CD14-positive monocyte (primary cell): ENCODE data around the gene TMEM101. TPM values are rescaled to one million over a fixed set of nuclear protein-coding genes. Genes with fewer than 3 reads are reported as not detected.
A peak's percentile ranks its signal among the peaks of the same experiment; 100 is the strongest.

Source experiments
- DNase-seq, 3 donors: peaks; one replicate each; pipeline ENCODE4 v3.0.0-alpha.2; 2011 to 2022
- H2AFZ ChIP-seq: 2 replicates; pipeline ENCODE4 v1.6.0; 2012; ENCODE audit warnings: mild to moderate bottlenecking, low read depth, low read length, inconsistent platforms; ENCODE audit not compliant: insufficient read depth, poor library complexity, severe bottlenecking
- H3K27ac ChIP-seq, 2 donors: 1 replicate in 1 of 2; 2 replicates in 1 of 2; pipeline ENCODE4 v1.5.1; 2012 to 2013; ENCODE audit warnings: low read length in 2 of 2, control low read depth in 1 of 2, inconsistent platforms in 1 of 2, low read depth in 1 of 2, mild to moderate bottlenecking in 1 of 2
- H3K27me3 ChIP-seq, 2 donors: one replicate each; pipeline versions ENCODE4 v1.6.0 to v1.6.1; 2011 to 2013; ENCODE audit warnings: low read length in 2 of 2; ENCODE audit not compliant: control insufficient read depth in 2 of 2, insufficient read depth in 2 of 2
- H3K36me3 ChIP-seq, 2 donors: replicated peaks in 1 of 2; 1 replicate in 1 of 2; 2 replicates in 1 of 2; pipeline versions ENCODE4 v1.5.1 to v1.6.1; 2012 to 2013; ENCODE audit warnings: low read length in 2 of 2, control low read depth in 1 of 2, inconsistent platforms in 1 of 2, mild to moderate bottlenecking in 1 of 2; ENCODE audit not compliant: insufficient read depth in 2 of 2, control insufficient read depth in 1 of 2
- H3K4me1 ChIP-seq, 2 donors: 1 replicate in 1 of 2; 2 replicates in 1 of 2; pipeline versions ENCODE4 v1.5.1 to v1.6.1; 2012 to 2013; ENCODE audit warnings: low read length in 2 of 2, control low read depth in 1 of 2, inconsistent platforms in 1 of 2, mild to moderate bottlenecking in 1 of 2, moderate library complexity in 1 of 2; ENCODE audit not compliant: insufficient read depth in 2 of 2, control insufficient read depth in 1 of 2
- H3K4me2 ChIP-seq: replicated peaks from 2 replicates; pipeline ENCODE3; 2012; ENCODE audit warnings: low read length, moderate library complexity, mild to moderate bottlenecking; ENCODE audit not compliant: poor library complexity, severe bottlenecking; ENCODE audit errors: extremely low read depth
- H3K4me3 ChIP-seq, 3 experiments: fragments of 200-600 bp in 1 of 3; sonication (generic) in 1 of 3; replicated peaks in 1 of 3; 1 replicate in 2 of 3; 2 replicates in 1 of 3; pipeline ENCODE4 v1.5.1; 2011 to 2013; ENCODE audit warnings: low read length in 3 of 3, mild to moderate bottlenecking in 3 of 3, control low read depth in 2 of 3, low read depth in 2 of 3, inconsistent platforms in 1 of 3, moderate library complexity in 1 of 3
- H3K79me2 ChIP-seq: 2 replicates; pipeline ENCODE4 v1.6.0; 2012; ENCODE audit warnings: mild to moderate bottlenecking, control low read depth, inconsistent platforms, low read length, moderate library complexity; ENCODE audit not compliant: insufficient read depth
- H3K9ac ChIP-seq: 2 replicates; pipeline ENCODE4 v1.6.0; 2017; ENCODE audit warnings: low read length, mild to moderate bottlenecking; ENCODE audit not compliant: insufficient read depth, poor library complexity, severe bottlenecking
- H3K9me3 ChIP-seq, 2 donors: replicated peaks in 1 of 2; 1 replicate in 1 of 2; 2 replicates in 1 of 2; pipeline versions ENCODE4 v1.5.1 to v1.6.1; 2012 to 2013; ENCODE audit warnings: low read length in 2 of 2, control low read depth in 1 of 2; ENCODE audit not compliant: control insufficient read depth in 1 of 2, insufficient read depth in 1 of 2
- H4K20me1 ChIP-seq: 2 replicates; pipeline ENCODE4 v1.6.0; 2012; ENCODE audit warnings: mild to moderate bottlenecking, low read length, control low read depth, moderate library complexity; ENCODE audit not compliant: insufficient read depth
- H3K27ac Mint-ChIP-seq, 7 donors: one replicate each; pipeline ENCODE4 v1.8.0; 2020; ENCODE audit warnings: mild to moderate bottlenecking in 7 of 7, mixed read lengths in 7 of 7, moderate library complexity in 6 of 7, inconsistent platforms in 2 of 7
- H3K27me3 Mint-ChIP-seq, 3 donors: one replicate each; pipeline ENCODE4 v1.8.0; 2021 to 2022; ENCODE audit warnings: low read depth in 3 of 3, mild to moderate bottlenecking in 3 of 3, mixed read lengths in 3 of 3, moderate library complexity in 3 of 3, inconsistent platforms in 1 of 3
- H3K36me3 Mint-ChIP-seq, 2 donors: one replicate each; pipeline ENCODE4 v1.8.0; 2020; ENCODE audit warnings: mixed read lengths in 2 of 2, inconsistent platforms in 1 of 2, mild to moderate bottlenecking in 1 of 2
- H3K4me1 Mint-ChIP-seq: one replicate; pipeline ENCODE4 v1.8.0; 2020; ENCODE audit warnings: mild to moderate bottlenecking, mixed read lengths
- H3K4me3 Mint-ChIP-seq, 2 donors: one replicate each; pipeline ENCODE4 v1.8.0; 2020; ENCODE audit warnings: mild to moderate bottlenecking in 2 of 2, mixed read lengths in 2 of 2, moderate library complexity in 1 of 2
- H3K9me3 Mint-ChIP-seq, 7 donors: one replicate each; pipeline ENCODE4 v1.8.0; 2020 to 2022; ENCODE audit warnings: mixed read lengths in 7 of 7, mild to moderate bottlenecking in 6 of 7, moderate library complexity in 6 of 7, inconsistent platforms in 2 of 7
- CTCF ChIP-seq: fragments of 200-600 bp; IDR thresholded peaks from one replicate; pipeline ENCODE4 v1.8.0; 2022; ENCODE audit warnings: antibody characterized with exemption, mild to moderate bottlenecking
- WGBS: methylation state at CpG from one replicate; pipeline ENCODE4 v1.1.5; 2013; ENCODE audit warnings: missing lambda C conversion rate; ENCODE audit not compliant: insufficient coverage; 5-methylcytosine and 5-hydroxymethylcytosine counted together
- intact Hi-C, 2 donors: fragments of 100-400 bp; cut with micrococcal nuclease; formaldehyde crosslinking; loops; one replicate each; pipeline versions ENCODE4 v1.15.0 to v1.15.1; 2023
- polyA plus RNA-seq, 3 donors: library from polyadenylated mRNA; depleted of rRNA in 1 of 3; unstranded in 2 of 3; stranded (reverse) in 1 of 3; fragments of 300-500 nt in 2 of 3; fragments of >200 nt in 1 of 3; fragmentation: Illumina TruSeq in 2 of 3; gene quantifications; 1 replicate in 2 of 3; 2 replicates in 1 of 3; pipeline ENCODE4 v1.2.3, GENCODE V29; 2012 to 2021

The TMEM101 gene
- polyA plus RNA-seq, 3 donors = 17.3 to 41.4 (median 33.6) TPM

GRCh38 chr17:44007346-44008204 lies 7.2 kb downstream of the TMEM101 start:
- H2AFZ ChIP-seq = peak overlapping the region; percentile 90
- peaks cover 0 to 7% of the 10 kb centered on the region in 2 donors for H3K9me3 ChIP-seq
- 10% methylated on average over 37 of the region's 37 CpGs for WGBS
- H3K27ac ChIP-seq = peak overlapping the region; percentile 51 to 76
- peaks cover 27 to 37% of the 10 kb centered on the region in 2 donors for H3K27me3 ChIP-seq
- peaks cover 12% of the 10 kb centered on the region for H4K20me1 ChIP-seq
- Mint-ChIP-seq H3K9me3 (peaks cover 0 to 17% (median 5%) of the 10 kb centered on the region in 7 donors), H3K4me3 (peak overlapping the region; percentile 86 to 94), H3K36me3 (peaks cover 26 to 33% of the 10 kb centered on the region in 2 donors), H3K4me1 (peaks cover 43% of the 10 kb centered on the region), H3K27ac (peak overlapping the region; percentile 80 to 92 (median 85)), H3K27me3 (peaks cover 34 to 43% (median 39%) of the 10 kb centered on the region in 3 donors)
- H3K79me2 ChIP-seq = no peaks in the 10 kb centered on the region
- peak; percentile 29 to 49 (median 45) for DNase-seq
- intact Hi-C loops = loop anchor here in 1 of 2 donors (5.0 kb wide), 1 partner anchor 35 kb away; no protein-coding TSS in a partner anchor
- peak overlapping the region; percentile 68 for H3K9ac ChIP-seq
- H3K4me2 ChIP-seq = peak overlapping the region; percentile 96
- TF ChIP-seq CTCF = peak; percentile 12
- peaks cover 12 to 32% of the 10 kb centered on the region in 2 donors for H3K36me3 ChIP-seq
- peak overlapping the region; percentile 67 to 87 (median 80) for H3K4me3 ChIP-seq
- peaks cover 41 to 47% of the 10 kb centered on the region in 2 donors for H3K4me1 ChIP-seq

- peak; percentile 96 to 98 (median 98) for DNase-seq
- H3K27me3 Mint-ChIP-seq = peaks cover 41 to 51% (median 46%) of the 10 kb centered on the region in 3 donors
- H3K4me3 ChIP-seq = peak overlapping the region; percentile 67 to 87 (median 80)
- peak; percentile 21 for TF ChIP-seq CTCF
- peaks cover 0 to 7% of the 10 kb centered on the region in 2 donors for H3K9me3 ChIP-seq
- peaks cover 23 to 30% of the 10 kb centered on the region in 2 donors for H3K36me3 Mint-ChIP-seq
- H2AFZ ChIP-seq = peak overlapping the region; percentile 90
- peak overlapping the region; percentile 51 to 76 for H3K27ac ChIP-seq
- H3K4me1 ChIP-seq = peaks cover 41 to 47% of the 10 kb centered on the region in 2 donors
- peak overlapping the region; percentile 80 to 89 (median 85) for H3K27ac Mint-ChIP-seq
- H4K20me1 ChIP-seq = peaks cover 12% of the 10 kb centered on the region
- H3K4me2 ChIP-seq = peak overlapping the region; percentile 96
- peak overlapping the region; percentile 68 for H3K9ac ChIP-seq
- WGBS = 0% methylated on average over 36 of the region's 40 CpGs
- H3K27me3 ChIP-seq = peaks cover 30 to 45% of the 10 kb centered on the region in 2 donors
- intact Hi-C loops = loop anchor here in 1 of 2 donors (5.0 kb wide), 1 partner anchor 36 kb away; no protein-coding TSS in a partner anchor
- peaks cover 43% of the 10 kb centered on the region for H3K4me1 Mint-ChIP-seq
- H3K9me3 Mint-ChIP-seq = peaks cover 0 to 17% (median 5%) of the 10 kb centered on the region in 7 donors
- no peaks in the 10 kb centered on the region for H3K79me2 ChIP-seq
- peak overlapping the region; percentile 86 to 94 for H3K4me3 Mint-ChIP-seq
- H3K36me3 ChIP-seq = peaks cover 10 to 25% of the 10 kb centered on the region in 2 donors
Observed at GRCh38 chr17:44006598-44007345, 8.0 kb downstream of the TMEM101 start.
